HG03342 (cell line): Measurements from ENCODE around the gene CNP.
"Not testable (repeated sequence)": the region's sequence is repeated elsewhere in the genome, so short reads cannot be mapped to it uniquely, and the experiment has no call there.

ENCODE experiments used
- ATAC-seq: cut with Tn5 transposase; IDR thresholded peaks from one replicate; pipeline ENCODE4 v1.9.1; 2021; ENCODE audit warnings: mild to moderate bottlenecking, moderate library complexity; ENCODE audit not compliant: unreplicated experiment

The CNP gene

GRCh38 chr17:41966463-41967140 lies at the start of gene CNP:
Gene CNP (plus strand): TSS chr17:41966795. CDS start chr17:41966885, 90 bp downstream.
- ATAC-seq = peak; percentile 53

DNA sequence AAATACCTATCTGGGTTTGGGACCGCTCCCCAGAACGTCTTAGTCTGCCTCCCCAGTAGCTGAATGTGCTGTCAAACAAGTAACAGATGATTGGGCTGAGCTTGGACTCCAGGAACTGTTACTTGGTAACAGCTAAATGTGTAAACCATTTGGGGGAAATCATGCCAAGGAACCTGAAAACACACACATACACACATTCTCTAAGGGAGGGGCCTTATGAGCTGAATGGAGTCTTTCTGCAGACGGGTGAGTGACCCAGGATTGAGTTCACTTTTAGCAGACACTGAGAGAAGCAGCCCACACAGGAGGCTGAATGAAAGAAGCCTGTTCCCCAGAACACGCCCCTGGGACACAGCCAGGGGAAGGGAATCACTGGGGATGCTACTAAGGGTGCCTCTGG lies 49.4 kb upstream of the CNP start:
- no peak for ATAC-seq

GRCh38 chr17:41917679-41918313 lies 48.8 kb upstream of the CNP start:
- no peak for ATAC-seq

GRCh38 chr17:41918314-41919164 lies 48.1 kb upstream of the CNP start, which contains the start of gene ACLY:
Gene ACLY (minus strand): TSS chr17:41918951. CDS start chr17:41913873, 5,078 bp downstream.
- ATAC-seq = peak; percentile 92

DNA sequence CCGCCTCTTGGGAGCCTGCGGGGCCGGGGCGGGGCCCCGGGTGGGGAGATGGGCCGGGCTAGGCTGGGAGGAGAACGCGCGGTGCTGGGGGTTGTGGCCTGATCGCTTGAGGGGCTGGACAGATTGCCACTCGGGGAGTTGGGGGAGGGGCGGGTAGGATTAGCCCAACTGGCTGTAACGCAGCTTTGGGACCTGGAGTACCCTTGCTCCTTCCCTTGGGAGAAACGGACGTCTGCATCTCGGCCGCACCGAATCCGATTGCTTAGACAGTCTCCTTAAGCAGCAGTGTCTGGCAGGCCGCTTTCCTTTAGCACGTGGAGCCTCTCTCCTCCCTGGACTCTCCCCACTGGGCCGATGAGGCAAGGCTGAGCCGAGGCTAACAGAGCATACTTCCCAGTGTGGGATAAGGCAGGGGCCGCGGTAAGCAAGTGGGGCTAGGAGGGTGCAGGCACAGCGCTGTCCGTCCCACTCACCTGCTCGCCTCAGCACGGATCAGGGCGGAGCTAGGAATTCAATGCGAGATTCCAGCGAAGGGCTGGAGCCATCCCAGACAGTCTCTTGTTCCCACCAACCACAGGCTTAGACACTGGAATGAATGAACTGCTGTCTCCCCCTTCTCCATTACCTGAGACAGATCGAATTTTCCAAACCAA lies 47.3 kb upstream of the CNP start:
- peak; percentile 11 for ATAC-seq

- ATAC-seq = no peak
These were observed 46.6 kb upstream of the CNP start for GRCh38 chr17:41919840-41920579.

DNA sequence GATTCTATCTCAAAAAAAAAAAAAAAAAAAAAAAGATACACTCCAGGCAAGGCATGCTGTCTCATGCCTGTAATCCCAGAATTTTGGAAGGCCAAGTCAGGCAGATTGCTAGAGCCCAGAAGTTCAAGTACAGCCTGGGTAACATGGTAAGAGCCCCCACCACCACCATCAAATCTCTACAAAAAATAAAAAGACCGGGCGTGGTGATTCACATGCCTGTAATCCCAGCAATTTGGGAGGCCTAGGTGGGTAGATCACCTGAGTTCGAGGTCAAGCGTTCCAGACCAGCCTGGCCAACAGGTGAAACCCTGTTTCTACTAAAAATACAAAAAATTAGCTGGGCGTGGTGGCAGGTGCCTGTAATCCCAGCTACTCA lies 46.0 kb upstream of the CNP start:
- no peak for ATAC-seq

GRCh38 chr17:41925991-41926590 lies 40.5 kb upstream of the CNP start:
- no peak for ATAC-seq

DNA sequence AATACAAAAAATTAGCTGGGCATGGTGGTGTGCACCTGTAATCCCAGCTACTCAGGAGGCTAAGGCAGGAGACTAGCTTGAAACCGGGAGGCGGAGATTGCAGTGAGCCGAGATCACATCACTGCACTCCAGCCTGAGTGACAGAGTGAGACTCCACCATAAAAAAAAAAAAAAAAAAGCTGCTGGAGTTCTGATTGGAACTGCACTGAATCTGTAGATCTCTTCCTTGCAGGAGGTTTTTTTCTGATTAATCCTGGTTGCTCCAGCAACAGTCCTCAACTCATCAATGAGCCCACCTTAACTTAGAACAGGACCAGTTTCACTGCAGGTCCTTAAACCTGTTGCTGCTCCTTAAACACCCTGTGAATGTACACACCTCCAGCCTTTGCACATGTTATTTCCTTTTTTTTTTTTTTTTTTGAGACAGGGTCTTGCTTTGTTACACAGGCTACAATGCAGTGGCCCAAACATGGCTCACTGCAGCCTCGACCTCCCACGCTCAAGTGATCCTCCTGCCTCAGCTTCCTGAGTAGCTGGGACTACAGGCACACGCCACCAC lies 37.8 kb upstream of the CNP start:
- no peak for ATAC-seq

GRCh38 chr17:41930009-41930832 lies 36.4 kb upstream of the CNP start, which contains the start of gene ODAD4:
Gene ODAD4 (plus strand): TSS chr17:41930617. CDS start chr17:41930724, 107 bp downstream.
- peak; percentile 87 for ATAC-seq

- not testable (repeated sequence) for ATAC-seq
These were observed 35.8 kb upstream of the CNP start for GRCh38 chr17:41930833-41931156.

DNA sequence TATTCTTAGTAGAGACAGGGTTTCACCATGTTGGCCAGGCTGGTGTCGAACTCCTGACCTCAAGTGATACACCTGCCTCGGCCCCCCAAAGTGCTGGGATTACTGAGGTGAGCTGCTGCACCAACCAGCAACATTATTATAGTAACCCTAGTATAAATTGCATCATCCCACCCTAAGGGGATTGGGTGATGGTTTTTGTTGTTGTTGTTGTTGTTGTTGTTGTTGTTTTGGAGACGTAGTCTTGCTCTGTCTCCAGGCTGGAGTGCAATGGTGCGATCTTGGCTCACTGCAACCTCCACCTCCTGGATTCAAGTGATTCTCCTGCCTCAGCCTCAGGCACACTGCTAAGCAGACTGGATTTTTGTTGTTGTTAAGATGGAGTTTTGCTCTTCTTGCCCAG lies 34.9 kb upstream of the CNP start:
- not testable (repeated sequence) for ATAC-seq

- no peak for ATAC-seq
These were observed 33.7 kb upstream of the CNP start for GRCh38 chr17:41932816-41933389.

DNA sequence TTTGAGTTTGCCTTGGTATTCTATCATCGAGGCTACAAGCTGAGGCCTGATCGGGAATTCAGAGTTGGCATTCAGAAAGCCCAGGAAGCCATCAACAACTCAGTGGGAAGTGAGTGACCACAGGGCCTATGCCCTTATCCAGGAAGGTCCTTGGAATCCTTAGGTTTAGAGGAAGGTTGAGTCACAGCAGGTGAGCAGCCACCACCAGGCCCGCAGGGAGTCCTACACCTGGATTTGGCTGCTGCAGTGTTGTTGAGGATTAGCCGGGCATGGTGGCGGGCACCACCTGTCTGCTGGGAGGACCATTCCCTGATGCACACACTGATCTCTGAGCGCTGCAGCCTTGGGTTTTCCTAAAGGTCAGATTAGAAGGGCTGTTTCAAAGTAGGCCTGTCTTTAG lies 31.0 kb upstream of the CNP start:
- no peak for ATAC-seq

- ATAC-seq = no peak
These were observed 28.3 kb upstream of the CNP start for GRCh38 chr17:41937970-41938954.

DNA sequence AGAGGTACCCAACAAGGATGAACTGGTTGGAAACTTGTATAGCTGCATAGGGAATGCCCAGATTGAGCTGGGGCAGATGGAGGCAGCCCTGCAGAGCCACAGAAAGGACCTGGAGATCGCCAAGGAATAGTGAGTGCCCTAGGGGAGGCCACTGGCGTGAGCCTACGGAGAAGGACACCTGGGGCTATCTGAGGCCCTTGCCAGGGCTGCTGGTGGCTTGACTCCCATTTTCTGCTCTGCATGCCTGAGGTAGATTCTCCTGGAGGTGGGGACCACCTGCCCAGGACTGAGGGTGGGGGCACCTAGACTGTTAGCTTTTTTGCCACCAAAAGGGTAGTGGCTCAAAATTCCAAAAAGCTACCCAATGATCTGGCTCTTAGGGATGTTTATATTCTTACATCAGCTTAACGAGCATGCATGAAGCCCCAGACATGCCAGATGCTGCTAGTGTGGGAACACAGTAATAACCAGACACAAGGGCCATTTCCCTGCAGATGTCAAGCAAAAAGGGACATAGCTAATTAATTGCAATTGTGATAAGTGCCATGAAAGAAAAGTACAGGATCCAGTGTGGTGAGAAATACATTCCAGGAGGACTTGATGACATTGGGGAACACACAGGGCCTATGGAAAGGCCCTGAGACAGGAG lies 27.4 kb upstream of the CNP start:
- no peak for ATAC-seq

DNA sequence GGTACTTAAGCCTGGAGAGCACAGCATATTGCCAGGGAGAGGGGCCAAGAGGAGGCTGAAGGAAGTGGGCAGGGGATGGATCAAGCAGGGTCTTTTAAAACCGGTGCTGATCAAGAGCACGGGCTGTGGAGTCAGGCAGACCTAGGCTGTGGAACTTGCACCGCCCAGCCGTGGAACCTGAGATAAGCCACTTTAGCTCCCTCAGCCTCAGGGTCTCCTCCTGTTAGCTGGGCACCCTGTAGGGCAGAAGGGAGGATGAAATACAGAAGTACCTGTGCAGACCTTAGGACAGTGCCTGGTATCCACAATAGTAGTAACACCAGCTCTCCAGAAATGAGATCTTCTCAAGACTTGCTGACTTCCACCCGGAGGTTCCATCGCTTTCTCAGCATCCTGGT lies 26.9 kb upstream of the CNP start:
- no peak for ATAC-seq
